GM20000 (cell line): Measurements from ENCODE around the gene RBPJ.

Experiments used
- DNase-seq: peaks from one replicate; pipeline ENCODE4 v3.0.0; 2012; ENCODE audit warnings: low spot score
- TF ChIP-seq, protein P1 (sequence below): IDR thresholded peaks from 2 replicates; pipeline ENCODE4 v1.5.1; 2012; ENCODE audit warnings: mild to moderate bottlenecking, control low read depth; ENCODE audit errors: extremely low read depth, missing control alignments

RBPJ gene

GRCh38 chr4:26425953-26426352 lies 105.1 kb downstream of the RBPJ start:
- TF ChIP-seq, protein P1, sequence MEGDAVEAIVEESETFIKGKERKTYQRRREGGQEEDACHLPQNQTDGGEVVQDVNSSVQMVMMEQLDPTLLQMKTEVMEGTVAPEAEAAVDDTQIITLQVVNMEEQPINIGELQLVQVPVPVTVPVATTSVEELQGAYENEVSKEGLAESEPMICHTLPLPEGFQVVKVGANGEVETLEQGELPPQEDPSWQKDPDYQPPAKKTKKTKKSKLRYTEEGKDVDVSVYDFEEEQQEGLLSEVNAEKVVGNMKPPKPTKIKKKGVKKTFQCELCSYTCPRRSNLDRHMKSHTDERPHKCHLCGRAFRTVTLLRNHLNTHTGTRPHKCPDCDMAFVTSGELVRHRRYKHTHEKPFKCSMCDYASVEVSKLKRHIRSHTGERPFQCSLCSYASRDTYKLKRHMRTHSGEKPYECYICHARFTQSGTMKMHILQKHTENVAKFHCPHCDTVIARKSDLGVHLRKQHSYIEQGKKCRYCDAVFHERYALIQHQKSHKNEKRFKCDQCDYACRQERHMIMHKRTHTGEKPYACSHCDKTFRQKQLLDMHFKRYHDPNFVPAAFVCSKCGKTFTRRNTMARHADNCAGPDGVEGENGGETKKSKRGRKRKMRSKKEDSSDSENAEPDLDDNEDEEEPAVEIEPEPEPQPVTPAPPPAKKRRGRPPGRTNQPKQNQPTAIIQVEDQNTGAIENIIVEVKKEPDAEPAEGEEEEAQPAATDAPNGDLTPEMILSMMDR = no peak
- no peak for DNase-seq

- TF ChIP-seq, protein P1 = no peak
- no peak for DNase-seq
Measured at GRCh38 chr4:26426892-26427291, 106.1 kb downstream of the RBPJ start.

DNA sequence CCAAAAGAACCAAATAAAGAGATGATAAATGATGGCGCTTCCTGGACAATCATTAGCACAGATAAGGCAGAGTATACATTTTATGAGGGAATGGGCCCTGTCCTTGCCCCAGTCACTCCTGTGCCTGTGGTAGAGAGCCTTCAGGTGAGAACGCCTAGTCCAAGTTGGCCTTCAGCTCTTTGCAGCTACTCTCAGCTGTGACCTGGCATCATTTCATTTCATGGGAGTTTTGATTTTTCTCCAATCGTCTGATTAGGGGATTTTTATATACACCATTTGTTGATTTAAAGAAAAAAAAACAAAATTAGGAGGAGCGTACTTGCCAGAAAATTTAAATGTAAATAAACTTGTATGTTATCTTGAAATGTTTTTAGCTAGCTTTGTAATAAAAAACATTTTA lies 109.1 kb downstream of the RBPJ start:
- DNase-seq = no peak
- TF ChIP-seq, protein P1 = no peak

- DNase-seq = no peak
- TF ChIP-seq, protein P1 = no peak
Measured at GRCh38 chr4:26431461-26432180, 110.8 kb downstream of the RBPJ start.

GRCh38 chr4:26432419-26432818 lies 111.6 kb downstream of the RBPJ start:
- no peak for DNase-seq

GRCh38 chr4:26433556-26433955 lies 112.7 kb downstream of the RBPJ start:
- no peak for DNase-seq
- TF ChIP-seq, protein P1 = no peak

More at GRCh38 chr4:26432419-26432818, 111.6 kb downstream of the RBPJ start:
- TF ChIP-seq, protein P1 = no peak

DNA sequence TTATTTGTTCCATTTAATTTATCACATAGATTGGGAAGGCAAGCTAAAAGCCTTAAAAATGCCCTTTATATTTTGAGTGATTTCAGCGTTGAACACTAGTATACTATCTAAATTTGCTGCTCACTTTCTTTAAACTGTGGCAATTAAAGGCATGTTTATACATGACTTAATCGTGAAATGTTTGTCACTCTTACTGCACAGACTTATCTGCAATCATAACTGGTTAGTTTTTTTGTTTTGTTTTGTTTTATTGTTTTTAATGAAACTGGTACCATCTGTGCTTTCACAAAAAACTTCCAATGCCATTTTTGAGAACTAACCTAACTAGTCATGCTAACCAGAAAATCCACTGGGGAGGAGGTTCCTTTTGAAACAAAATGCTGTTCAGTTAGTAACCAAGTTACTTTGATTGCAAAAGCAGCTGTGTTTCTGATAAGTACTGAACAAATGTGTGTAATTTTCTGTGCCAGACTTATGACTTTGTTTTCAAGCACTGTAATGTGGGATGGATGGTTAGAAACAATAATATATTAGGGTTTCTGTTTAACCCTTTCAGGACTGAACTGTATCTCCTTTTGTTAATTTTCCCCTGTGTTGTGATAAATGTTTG lies 113.3 kb downstream of the RBPJ start:
- no peak for DNase-seq
- TF ChIP-seq, protein P1 = no peak
